Nephron progenitor cell (in vitro differentiated cells): ENCODE data around the gene INCENP.

Source experiments
- DNase-seq: peaks from one replicate; pipeline ENCODE4 v3.0.0; 2021
- H3K27ac Mint-ChIP-seq: 2 replicates; pipeline ENCODE4 v1.8.0; 2021; ENCODE audit warnings: mild to moderate bottlenecking, moderate library complexity, mixed read lengths
- H3K27me3 Mint-ChIP-seq: 2 replicates; pipeline ENCODE4 v1.8.0; 2021; ENCODE audit warnings: mild to moderate bottlenecking, low read depth, mixed read lengths; ENCODE audit not compliant: poor library complexity
- H3K36me3 Mint-ChIP-seq: 2 replicates; pipeline ENCODE4 v1.8.0; 2021; ENCODE audit warnings: low read depth, mixed read lengths
- H3K4me1 Mint-ChIP-seq: 2 replicates; pipeline ENCODE4 v1.8.0; 2021; ENCODE audit warnings: mixed read lengths
- H3K4me3 Mint-ChIP-seq: 2 replicates; pipeline ENCODE4 v1.8.0; 2021; ENCODE audit warnings: mild to moderate bottlenecking, moderate library complexity, mixed read lengths
- H3K9me3 Mint-ChIP-seq: 2 replicates; pipeline ENCODE4 v1.8.0; 2021; ENCODE audit warnings: mild to moderate bottlenecking, moderate library complexity, mixed read lengths
- TF ChIP-seq, protein P1 (sequence below): fragments of 200-600 bp; sonication (generic); IDR thresholded peaks from 2 replicates; pipeline ENCODE4 v1.5.0; 2021; ENCODE audit warnings: antibody characterized with exemption

Gene INCENP

GRCh38 chr11:62157603-62158002, 33.8 kb downstream of the INCENP start:
- Mint-ChIP-seq H3K27ac (no peak overlapping the region), H3K9me3 (peaks cover 13% of the 10 kb centered on the region), H3K4me1 (no peaks in the 10 kb centered on the region), H3K4me3 (no peak overlapping the region), H3K27me3 (peaks cover 19% of the 10 kb centered on the region), H3K36me3 (peaks cover 20% of the 10 kb centered on the region)
- TF ChIP-seq, protein P1, sequence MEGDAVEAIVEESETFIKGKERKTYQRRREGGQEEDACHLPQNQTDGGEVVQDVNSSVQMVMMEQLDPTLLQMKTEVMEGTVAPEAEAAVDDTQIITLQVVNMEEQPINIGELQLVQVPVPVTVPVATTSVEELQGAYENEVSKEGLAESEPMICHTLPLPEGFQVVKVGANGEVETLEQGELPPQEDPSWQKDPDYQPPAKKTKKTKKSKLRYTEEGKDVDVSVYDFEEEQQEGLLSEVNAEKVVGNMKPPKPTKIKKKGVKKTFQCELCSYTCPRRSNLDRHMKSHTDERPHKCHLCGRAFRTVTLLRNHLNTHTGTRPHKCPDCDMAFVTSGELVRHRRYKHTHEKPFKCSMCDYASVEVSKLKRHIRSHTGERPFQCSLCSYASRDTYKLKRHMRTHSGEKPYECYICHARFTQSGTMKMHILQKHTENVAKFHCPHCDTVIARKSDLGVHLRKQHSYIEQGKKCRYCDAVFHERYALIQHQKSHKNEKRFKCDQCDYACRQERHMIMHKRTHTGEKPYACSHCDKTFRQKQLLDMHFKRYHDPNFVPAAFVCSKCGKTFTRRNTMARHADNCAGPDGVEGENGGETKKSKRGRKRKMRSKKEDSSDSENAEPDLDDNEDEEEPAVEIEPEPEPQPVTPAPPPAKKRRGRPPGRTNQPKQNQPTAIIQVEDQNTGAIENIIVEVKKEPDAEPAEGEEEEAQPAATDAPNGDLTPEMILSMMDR = no peak
- no peak for DNase-seq

DNA sequence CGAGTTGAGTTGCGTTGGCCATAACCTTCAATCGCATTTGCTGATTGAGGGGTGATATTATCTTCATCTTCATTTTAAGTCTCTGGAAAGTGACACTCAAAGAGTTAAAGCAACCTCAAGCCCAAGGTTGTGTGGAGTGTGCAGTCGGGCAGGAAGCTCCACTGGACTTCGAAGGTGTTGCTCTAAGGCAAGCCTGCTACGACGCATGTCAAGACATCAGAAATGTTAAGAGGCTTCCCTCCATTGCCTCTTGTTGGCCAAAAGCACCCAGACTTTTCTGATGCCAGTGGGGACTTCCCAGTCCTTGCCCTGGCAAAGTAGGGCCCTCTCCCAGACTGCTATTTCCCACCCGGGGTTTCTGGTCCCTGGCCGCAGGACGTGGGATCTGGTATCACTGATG, 42.6 kb downstream of the INCENP start:
- Mint-ChIP-seq H3K27ac (no peak overlapping the region), H3K36me3 (no peaks in the 10 kb centered on the region), H3K4me3 (no peak overlapping the region), H3K4me1 (peaks cover 2% of the 10 kb centered on the region), H3K9me3 (peaks cover under 1% of the 10 kb centered on the region), H3K27me3 (peaks cover 37% of the 10 kb centered on the region)
- no peak for DNase-seq
- TF ChIP-seq, protein P1 = no peak

DNA sequence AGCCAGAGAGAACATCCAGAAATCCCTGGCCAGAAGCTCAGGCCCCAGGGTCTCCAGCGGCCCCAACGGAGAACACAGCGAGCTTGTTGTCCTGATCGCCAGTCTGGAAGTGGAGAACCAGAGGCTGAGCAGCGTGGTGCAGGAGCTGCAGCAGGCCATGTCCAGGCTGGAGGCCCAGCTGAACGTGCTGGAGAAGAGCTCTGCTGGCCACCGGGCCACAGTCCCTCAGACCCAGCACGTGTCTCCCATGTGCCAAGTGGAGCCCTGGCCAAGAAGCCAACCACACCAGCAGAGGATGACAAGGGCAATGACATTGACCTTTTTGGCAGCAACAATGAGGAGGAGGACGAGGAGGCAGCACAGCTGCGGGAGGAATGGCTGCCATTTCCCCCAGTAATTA, 45.6 kb downstream of the INCENP start:
- no peaks in the 10 kb centered on the region for H3K36me3 Mint-ChIP-seq
- no peak overlapping the region for H3K4me3 Mint-ChIP-seq
- TF ChIP-seq, protein P1 = no peak
- peaks cover 55% of the 10 kb centered on the region for H3K27me3 Mint-ChIP-seq
- H3K27ac Mint-ChIP-seq = no peak overlapping the region
- H3K9me3 Mint-ChIP-seq = no peaks in the 10 kb centered on the region
- peaks cover 5% of the 10 kb centered on the region for H3K4me1 Mint-ChIP-seq
- no peak for DNase-seq

DNA sequence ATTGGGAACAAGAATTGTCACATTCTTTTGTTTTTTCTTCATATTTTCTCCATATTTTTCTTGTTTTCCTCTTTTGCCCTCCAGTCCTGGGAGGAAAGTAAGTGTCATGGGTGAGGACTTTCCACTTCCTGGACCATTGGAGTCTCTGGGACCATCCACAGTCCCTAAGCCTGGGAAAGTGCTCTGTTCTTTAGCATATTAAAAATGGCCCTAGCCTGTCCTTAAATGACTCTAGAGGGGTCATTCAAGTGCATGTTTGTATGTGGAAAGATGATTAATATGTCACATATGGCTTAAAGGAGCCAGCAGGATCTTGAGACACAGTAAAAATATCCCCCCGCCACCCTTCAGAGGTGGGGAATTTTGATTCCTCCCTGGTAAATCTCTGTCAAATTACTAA, 46.1 kb downstream of the INCENP start:
- no peak overlapping the region for H3K4me3 Mint-ChIP-seq
- no peak for DNase-seq
- no peaks in the 10 kb centered on the region for H3K36me3 Mint-ChIP-seq
- no peak overlapping the region for H3K27ac Mint-ChIP-seq
- no peaks in the 10 kb centered on the region for H3K9me3 Mint-ChIP-seq
- TF ChIP-seq, protein P1 = no peak
- peaks cover 5% of the 10 kb centered on the region for H3K4me1 Mint-ChIP-seq
- peaks cover 60% of the 10 kb centered on the region for H3K27me3 Mint-ChIP-seq

- Mint-ChIP-seq H3K27me3 (peaks cover 62% of the 10 kb centered on the region), H3K4me3 (peak overlapping the region; percentile 11), H3K27ac (no peak overlapping the region), H3K9me3 (no peaks in the 10 kb centered on the region), H3K36me3 (no peaks in the 10 kb centered on the region), H3K4me1 (peaks cover 5% of the 10 kb centered on the region)
- TF ChIP-seq, protein P1 = peak; percentile 65
- peak; percentile 84 for DNase-seq
Measured at GRCh38 chr11:62171261-62171723, 47.5 kb downstream of the INCENP start.

- Mint-ChIP-seq H3K27me3 (peaks cover 65% of the 10 kb centered on the region), H3K27ac (no peak overlapping the region), H3K36me3 (no peaks in the 10 kb centered on the region), H3K4me3 (no peak overlapping the region), H3K4me1 (peaks cover 5% of the 10 kb centered on the region), H3K9me3 (no peaks in the 10 kb centered on the region)
- TF ChIP-seq, protein P1 = no peak
- DNase-seq = no peak
Measured at GRCh38 chr11:62172294-62172693, 48.5 kb downstream of the INCENP start.
